Stimulated activated naive CD8-positive, alpha-beta T cell treated with anti-CD3 and anti-CD28 coated beads, Interleukin-15, amount 100 ng/mL, for 72 hours (primary cell): ENCODE data around the gene KIT.

Source experiments
- ATAC-seq: fragments of 150-1000 bp; cut with Tn5 transposase; 2 replicates; pipeline ENCODE4 v1.10.0; 2021; ENCODE audit warnings: mild to moderate bottlenecking, moderate library complexity
- DNase-seq, 2 donors: peaks; one replicate each; pipeline ENCODE4 v3.0.0; 2021 to 2022
- H3K27ac Mint-ChIP-seq, 2 donors: one replicate each; pipeline ENCODE4 v1.8.0; 2022; ENCODE audit warnings: mild to moderate bottlenecking in 2 of 2, mixed read lengths in 2 of 2, moderate library complexity in 2 of 2
- H3K27me3 Mint-ChIP-seq: one replicate; pipeline ENCODE4 v1.8.0; 2022; ENCODE audit warnings: mixed read lengths
- H3K4me1 Mint-ChIP-seq: one replicate; pipeline ENCODE4 v1.8.0; 2022; ENCODE audit warnings: mild to moderate bottlenecking, mixed read lengths
- H3K4me3 Mint-ChIP-seq, 2 donors: one replicate each; pipeline ENCODE4 v1.8.0; 2022; ENCODE audit warnings: mild to moderate bottlenecking in 2 of 2, mixed read lengths in 2 of 2, moderate library complexity in 1 of 2
- H3K9me3 Mint-ChIP-seq, 2 donors: one replicate each; pipeline ENCODE4 v1.8.0; 2022; ENCODE audit warnings: mixed read lengths in 2 of 2

KIT gene

GRCh38 chr4:54784161-54784671 is 126.5 kb downstream of the KIT start:
- ATAC-seq: no peak
- Mint-ChIP-seq H3K9me3 (no peaks in the 10 kb centered on the region), H3K4me1 (no peaks in the 10 kb centered on the region), H3K4me3 (no peak overlapping the region), H3K27me3 (no peaks in the 10 kb centered on the region), H3K27ac (no peak overlapping the region)
- no peak for DNase-seq
